ENCODE data around the gene OSBPL2.

Gene OSBPL2

GRCh38 chr20:62195736-62196135, 42.6 kb upstream of the OSBPL2 start:
- no peak overlapping the region for H3K4me3 ChIP-seq (ENCODE audit: control insufficient read depth, low read depth, low read length)
- no peak for DNase-seq (ENCODE audit: low read depth)
- TF ChIP-seq, protein P1, sequence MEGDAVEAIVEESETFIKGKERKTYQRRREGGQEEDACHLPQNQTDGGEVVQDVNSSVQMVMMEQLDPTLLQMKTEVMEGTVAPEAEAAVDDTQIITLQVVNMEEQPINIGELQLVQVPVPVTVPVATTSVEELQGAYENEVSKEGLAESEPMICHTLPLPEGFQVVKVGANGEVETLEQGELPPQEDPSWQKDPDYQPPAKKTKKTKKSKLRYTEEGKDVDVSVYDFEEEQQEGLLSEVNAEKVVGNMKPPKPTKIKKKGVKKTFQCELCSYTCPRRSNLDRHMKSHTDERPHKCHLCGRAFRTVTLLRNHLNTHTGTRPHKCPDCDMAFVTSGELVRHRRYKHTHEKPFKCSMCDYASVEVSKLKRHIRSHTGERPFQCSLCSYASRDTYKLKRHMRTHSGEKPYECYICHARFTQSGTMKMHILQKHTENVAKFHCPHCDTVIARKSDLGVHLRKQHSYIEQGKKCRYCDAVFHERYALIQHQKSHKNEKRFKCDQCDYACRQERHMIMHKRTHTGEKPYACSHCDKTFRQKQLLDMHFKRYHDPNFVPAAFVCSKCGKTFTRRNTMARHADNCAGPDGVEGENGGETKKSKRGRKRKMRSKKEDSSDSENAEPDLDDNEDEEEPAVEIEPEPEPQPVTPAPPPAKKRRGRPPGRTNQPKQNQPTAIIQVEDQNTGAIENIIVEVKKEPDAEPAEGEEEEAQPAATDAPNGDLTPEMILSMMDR (conservative IDR thresholded peaks at IDR 0.05; ENCODE audit: control insufficient read depth, insufficient read depth, low read depth, low read length), result no peak

GRCh38 chr20:62196286-62196685, 42.0 kb upstream of the OSBPL2 start:
- DNase-seq (ENCODE audit: low read depth), result no peak
- H3K4me3 ChIP-seq (ENCODE audit: control insufficient read depth, low read depth, low read length), result no peak overlapping the region
- TF ChIP-seq, protein P1 (conservative IDR thresholded peaks at IDR 0.05; ENCODE audit: control insufficient read depth, insufficient read depth, low read depth, low read length), result no peak

DNA sequence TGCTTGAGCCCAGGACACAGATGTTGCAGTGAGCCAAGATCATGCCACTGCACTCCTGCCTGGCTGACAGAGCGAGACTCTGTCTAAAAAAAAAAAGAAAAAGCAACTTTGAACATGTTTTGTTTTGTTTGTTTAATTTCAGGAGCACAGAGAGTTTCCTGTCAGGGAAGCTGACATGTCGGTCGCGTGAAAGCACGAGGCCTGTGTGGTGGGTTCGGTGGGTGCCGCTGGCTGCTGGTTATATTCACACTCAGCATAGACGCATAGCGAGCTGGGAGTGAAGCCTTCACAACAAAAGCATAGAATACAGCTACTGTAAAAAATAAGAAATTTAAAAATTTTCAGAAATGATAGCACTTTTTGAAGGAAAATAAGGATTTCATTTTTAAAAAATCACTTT, 41.0 kb upstream of the OSBPL2 start:
- no peak overlapping the region for H3K4me3 ChIP-seq (ENCODE audit: control insufficient read depth, low read depth, low read length)
- TF ChIP-seq, protein P1 (conservative IDR thresholded peaks at IDR 0.05; ENCODE audit: control insufficient read depth, insufficient read depth, low read depth, low read length), result no peak
- no peak for DNase-seq (ENCODE audit: low read depth)

DNA sequence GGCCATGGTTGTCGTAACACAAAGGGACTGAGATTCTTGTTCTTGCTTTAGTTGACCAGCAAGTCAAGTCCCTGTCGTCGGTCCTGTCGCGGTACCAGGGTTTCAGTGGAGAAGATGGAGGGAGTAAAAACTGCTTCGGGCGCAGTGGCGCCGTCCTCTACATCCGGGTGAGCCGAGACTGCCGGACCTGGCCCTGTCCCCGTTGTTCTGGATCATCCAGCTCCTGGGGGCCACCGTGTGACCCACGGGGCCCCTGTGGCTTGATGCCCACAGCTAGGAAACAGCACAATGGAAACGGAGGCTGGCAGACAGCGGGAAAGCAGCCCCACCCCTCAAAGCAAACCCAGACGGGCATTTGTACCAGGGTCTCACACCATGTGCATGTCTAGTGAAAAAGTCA, 40.5 kb upstream of the OSBPL2 start:
- TF ChIP-seq, protein P1 (conservative IDR thresholded peaks at IDR 0.05; ENCODE audit: control insufficient read depth, insufficient read depth, low read depth, low read length), result no peak
- DNase-seq (ENCODE audit: low read depth), result no peak
- no peak overlapping the region for H3K4me3 ChIP-seq (ENCODE audit: control insufficient read depth, low read depth, low read length)

- DNase-seq (ENCODE audit: low read depth), result no peak
- no peak overlapping the region for H3K4me3 ChIP-seq (ENCODE audit: control insufficient read depth, low read depth, low read length)
- TF ChIP-seq, protein P1 (conservative IDR thresholded peaks at IDR 0.05; ENCODE audit: control insufficient read depth, insufficient read depth, low read depth, low read length), result no peak
Observed at GRCh38 chr20:62198496-62198895, 39.8 kb upstream of the OSBPL2 start.

GRCh38 chr20:62198931-62199330, 39.4 kb upstream of the OSBPL2 start:
- TF ChIP-seq, protein P1 (conservative IDR thresholded peaks at IDR 0.05; ENCODE audit: control insufficient read depth, insufficient read depth, low read depth, low read length), result no peak
- no peak overlapping the region for H3K4me3 ChIP-seq (ENCODE audit: control insufficient read depth, low read depth, low read length)
- DNase-seq (ENCODE audit: low read depth), result no peak
